H1 (cell line): ENCODE data around the gene SOX6.

Experiments
- ATF3 ChIP-seq: IDR thresholded peaks from 2 replicates; pipeline ENCODE4 v1.6.1; 2011; ENCODE audit warnings: low read depth, mild to moderate bottlenecking, low read length; ENCODE audit not compliant: insufficient read depth
- CHD1 ChIP-seq: IDR thresholded peaks from 2 replicates; pipeline ENCODE4 v1.6.1; 2012; ENCODE audit warnings: low read depth, low read length, improper control_type of control experiment
- EZH2 ChIP-seq: fragments of 200-600 bp; sonication (generic); IDR thresholded peaks from 2 replicates; pipeline ENCODE4 v1.7.1; 2012; ENCODE audit warnings: low read depth, mild to moderate bottlenecking, moderate library complexity, low read length, inconsistent platforms; ENCODE audit not compliant: severe bottlenecking
- PHF8 ChIP-seq: fragments of 200-600 bp; sonication (generic); conservative IDR thresholded peaks from 2 replicates; pipeline ENCODE4 v1.7.1; 2012; ENCODE audit warnings: low read depth, mild to moderate bottlenecking, inconsistent platforms, low read length, moderate library complexity
- TAF1 ChIP-seq: IDR thresholded peaks from 2 replicates; pipeline ENCODE4 v1.6.1; 2011; ENCODE audit warnings: mild to moderate bottlenecking, low read depth, low read length

DNA sequence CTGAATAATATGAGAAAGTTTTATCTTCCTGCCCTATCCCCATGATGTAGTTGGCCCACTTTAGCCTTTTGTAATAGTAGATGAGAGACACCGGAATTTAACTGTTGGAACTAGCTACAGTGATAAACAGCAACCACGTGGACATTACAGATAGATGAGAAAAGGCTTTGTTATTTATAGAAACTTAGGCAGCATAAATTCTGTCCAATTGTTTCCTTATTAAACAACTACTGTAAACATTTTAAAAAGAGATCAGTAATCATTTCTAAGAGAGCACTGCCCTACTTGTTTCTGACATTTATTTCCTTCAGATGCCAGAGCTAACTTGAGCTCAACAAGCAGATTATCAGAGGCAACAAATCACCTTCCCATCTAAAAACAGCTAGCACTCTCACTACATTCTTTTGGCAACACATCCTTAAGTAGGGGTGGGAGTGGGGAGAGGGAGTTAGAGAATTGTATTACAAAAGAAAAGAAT, 63.1 kb downstream of the SOX6 start:
- no peak for TF ChIP-seq CHD1
- TF ChIP-seq TAF1, result no peak
- TF ChIP-seq EZH2, result no peak
- no peak for TF ChIP-seq ATF3
- TF ChIP-seq PHF8, result no peak
